CD4-positive, alpha-beta T cell (primary cell): ENCODE data around the gene SETD3. TPM values are rescaled to one million over a fixed set of nuclear protein-coding genes. Genes with fewer than 3 reads are reported as not detected.
A peak's percentile ranks its signal among the peaks of the same experiment; 100 is the strongest.

Experiments used
- ATAC-seq: fragments of 200-7000 bp; cut with Tn5 transposase; one replicate; pipeline ENCODE4 v1.10.0; 2022; ENCODE audit warnings: mild to moderate bottlenecking; ENCODE audit not compliant: poor library complexity
- CTCF ChIA-PET: fragments of 350-600 bp; sonication (Branson Sonifier 250); formaldehyde crosslinking; loops from one replicate; lab custom pipeline; 2021; ENCODE audit warnings: antibody characterized with exemption, inconsistent platforms; lab: Charles Lee
- POLR2A ChIA-PET: fragments of 350-600 bp; sonication (Branson Sonifier 250); formaldehyde crosslinking; loops from one replicate; lab custom pipeline; 2021; ENCODE audit warnings: antibody characterized with exemption, inconsistent platforms; lab: Charles Lee
- DNase-seq, 14 experiments: peaks; one replicate each; pipeline ENCODE4 v3.0.0-alpha.2; 2013 to 2020; ENCODE audit warnings: mixed read lengths in 2 of 14
- H3K27ac ChIP-seq, 2 donors: one replicate each; pipeline versions ENCODE4 v1.5.1 to v1.7.0; 2013; ENCODE audit warnings: low read length in 2 of 2, low read depth in 1 of 2, mild to moderate bottlenecking in 1 of 2
- H3K27me3 ChIP-seq, 2 experiments: 1 replicate in 1 of 2; 2 replicates in 1 of 2; pipeline versions ENCODE4 v1.6.1 to v1.7.0; 2013; ENCODE audit warnings: low read length in 2 of 2, control low read depth in 1 of 2, mild to moderate bottlenecking in 1 of 2, moderate library complexity in 1 of 2; ENCODE audit not compliant: insufficient read depth in 2 of 2, control insufficient read depth in 1 of 2
- H3K36me3 ChIP-seq: one replicate; pipeline ENCODE4 v1.6.1; 2013; ENCODE audit warnings: low read length, control low read depth; ENCODE audit not compliant: insufficient read depth
- H3K4me1 ChIP-seq: one replicate; pipeline ENCODE4 v1.6.1; 2013; ENCODE audit warnings: low read length, control low read depth; ENCODE audit not compliant: insufficient read depth
- H3K4me3 ChIP-seq: one replicate; pipeline ENCODE4 v1.5.1; 2013; ENCODE audit warnings: mild to moderate bottlenecking, low read length, moderate library complexity
- H3K9me3 ChIP-seq, 2 experiments: 1 replicate in 1 of 2; 2 replicates in 1 of 2; pipeline versions ENCODE4 v1.6.1 to v1.7.0; 2013; ENCODE audit warnings: low read length in 2 of 2, mild to moderate bottlenecking in 2 of 2, control low read depth in 1 of 2, moderate library complexity in 1 of 2; ENCODE audit not compliant: control insufficient read depth in 1 of 2, insufficient read depth in 1 of 2
- H3K27ac Mint-ChIP-seq: one replicate; pipeline ENCODE4 v1.8.0; 2020; ENCODE audit warnings: mixed read lengths
- H3K27me3 Mint-ChIP-seq: one replicate; pipeline ENCODE4 v1.8.0; 2021; ENCODE audit warnings: mixed read lengths
- H3K36me3 Mint-ChIP-seq: one replicate; pipeline ENCODE4 v1.8.0; 2021; ENCODE audit warnings: low read depth, mixed read lengths
- H3K4me1 Mint-ChIP-seq: one replicate; pipeline ENCODE4 v1.8.0; 2021; ENCODE audit warnings: low read depth, mixed read lengths
- H3K4me3 Mint-ChIP-seq: one replicate; pipeline ENCODE4 v1.8.0; 2020; ENCODE audit warnings: mild to moderate bottlenecking, mixed read lengths
- H3K9me3 Mint-ChIP-seq: one replicate; pipeline ENCODE4 v1.8.0; 2020; ENCODE audit warnings: mixed read lengths
- intact Hi-C, 2 experiments: fragments of 100-400 bp; cut with DNase I in 1 of 2; cut with micrococcal nuclease in 1 of 2; formaldehyde crosslinking; loops; one replicate each; pipeline versions ENCODE4 v1.15.1 to v1.9.0; 2023 to 2025; cut with DNase I, micrococcal nuclease
- total RNA-seq, 174 experiments: library from RNA in 2 of 174; stranded (reverse) in 2 of 174; gene quantifications; one replicate each; pipeline ENCODE4 v1.2.3 and lab custom pipeline; 2021 to 2026
- TF ChIP-seq, protein P1 (sequence below): fragments of 200-600 bp; IDR thresholded peaks from one replicate; pipeline ENCODE4 v1.8.0; 2022; ENCODE audit warnings: antibody characterized with exemption, mild to moderate bottlenecking

The SETD3 gene
- total RNA-seq, 2 experiments from 2014 or later = 46.1 to 51.4 TPM

DNA sequence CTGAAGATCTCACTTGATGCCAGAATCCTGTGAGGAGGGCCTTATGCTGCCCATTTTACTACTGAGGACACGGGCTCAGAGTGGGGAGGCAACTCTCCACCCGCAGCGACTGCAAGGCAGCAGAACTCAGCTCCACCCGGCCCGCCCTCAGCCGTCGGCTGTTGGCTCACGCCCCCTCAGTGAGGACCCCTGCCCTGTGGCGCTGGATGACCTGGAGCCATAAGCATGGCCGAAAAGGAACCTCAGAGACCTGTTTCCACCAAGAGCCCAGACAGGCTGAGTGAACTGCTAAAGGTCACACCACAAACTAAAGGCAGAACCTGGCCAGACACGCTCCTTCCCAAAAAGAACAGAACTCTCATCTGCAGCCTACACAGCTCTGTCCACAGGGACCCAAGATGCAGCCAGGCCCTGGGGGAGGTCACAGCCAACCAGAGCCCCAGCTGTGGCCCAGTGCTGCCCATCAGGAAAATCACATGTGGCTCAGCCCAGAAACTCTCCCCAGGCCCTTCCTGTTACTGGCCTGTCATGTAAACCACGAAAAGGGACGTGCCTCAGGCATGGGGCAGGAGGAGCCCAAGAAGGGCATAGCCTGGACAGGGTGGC is 33.4 kb upstream of the SETD3 start:
- ChIA-PET POLR2A (no interaction called here), CTCF (no interaction called here)
- peaks cover 34% of the 10 kb centered on the region for H3K36me3 Mint-ChIP-seq
- H3K27ac Mint-ChIP-seq = no peak overlapping the region
- H3K27me3 Mint-ChIP-seq = no peaks in the 10 kb centered on the region
- Histone ChIP-seq H3K27me3 (no peaks in the 10 kb centered on the region), H3K36me3 (peaks cover 40% of the 10 kb centered on the region), H3K27ac (no peak overlapping the region), H3K4me3 (no peak overlapping the region), H3K9me3 (no peaks in the 10 kb centered on the region), H3K4me1 (peaks cover 8% of the 10 kb centered on the region)
- no peak overlapping the region for H3K4me3 Mint-ChIP-seq
- DNase-seq = peak in 2 of 14 experiments; percentile 5 to 21
- intact Hi-C loops = no loop called here
- H3K9me3 Mint-ChIP-seq = no peaks in the 10 kb centered on the region
- TF ChIP-seq, protein P1, sequence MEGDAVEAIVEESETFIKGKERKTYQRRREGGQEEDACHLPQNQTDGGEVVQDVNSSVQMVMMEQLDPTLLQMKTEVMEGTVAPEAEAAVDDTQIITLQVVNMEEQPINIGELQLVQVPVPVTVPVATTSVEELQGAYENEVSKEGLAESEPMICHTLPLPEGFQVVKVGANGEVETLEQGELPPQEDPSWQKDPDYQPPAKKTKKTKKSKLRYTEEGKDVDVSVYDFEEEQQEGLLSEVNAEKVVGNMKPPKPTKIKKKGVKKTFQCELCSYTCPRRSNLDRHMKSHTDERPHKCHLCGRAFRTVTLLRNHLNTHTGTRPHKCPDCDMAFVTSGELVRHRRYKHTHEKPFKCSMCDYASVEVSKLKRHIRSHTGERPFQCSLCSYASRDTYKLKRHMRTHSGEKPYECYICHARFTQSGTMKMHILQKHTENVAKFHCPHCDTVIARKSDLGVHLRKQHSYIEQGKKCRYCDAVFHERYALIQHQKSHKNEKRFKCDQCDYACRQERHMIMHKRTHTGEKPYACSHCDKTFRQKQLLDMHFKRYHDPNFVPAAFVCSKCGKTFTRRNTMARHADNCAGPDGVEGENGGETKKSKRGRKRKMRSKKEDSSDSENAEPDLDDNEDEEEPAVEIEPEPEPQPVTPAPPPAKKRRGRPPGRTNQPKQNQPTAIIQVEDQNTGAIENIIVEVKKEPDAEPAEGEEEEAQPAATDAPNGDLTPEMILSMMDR = no peak
- H3K4me1 Mint-ChIP-seq = no peaks in the 10 kb centered on the region
- no peak for ATAC-seq

DNA sequence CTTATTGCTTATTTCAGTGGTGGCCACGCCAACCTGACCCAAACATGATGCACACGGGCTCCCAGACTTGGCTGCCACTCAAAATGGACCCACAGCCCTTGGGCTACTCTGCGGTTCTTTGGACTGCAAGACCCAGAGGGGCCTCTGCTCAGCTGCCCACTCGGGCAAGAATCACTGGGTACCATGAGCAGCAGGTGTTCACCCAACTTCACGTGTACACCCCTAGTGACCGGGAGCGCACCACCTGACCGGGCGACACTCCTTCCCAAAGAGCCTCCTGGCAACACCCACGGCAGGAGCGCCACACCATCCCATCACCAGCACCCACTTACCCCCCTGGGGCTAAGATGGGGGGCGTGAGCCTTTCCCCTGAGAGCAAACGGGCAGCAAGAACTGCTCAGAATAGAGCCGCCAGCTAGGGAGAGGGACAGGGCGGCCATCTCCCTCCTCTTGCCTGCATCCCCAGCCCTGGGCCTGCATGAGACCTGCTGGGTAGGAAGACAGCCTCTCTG is 32.6 kb upstream of the SETD3 start:
- intact Hi-C loops = no loop called here
- H3K36me3 ChIP-seq = peaks cover 49% of the 10 kb centered on the region
- POLR2A ChIA-PET = interaction anchor here (0.9 kb wide), 1 partner anchor 32 kb away, joined by 3 read pairs; the partner anchor contains the start of genes CCNK and SETD3

DNA sequence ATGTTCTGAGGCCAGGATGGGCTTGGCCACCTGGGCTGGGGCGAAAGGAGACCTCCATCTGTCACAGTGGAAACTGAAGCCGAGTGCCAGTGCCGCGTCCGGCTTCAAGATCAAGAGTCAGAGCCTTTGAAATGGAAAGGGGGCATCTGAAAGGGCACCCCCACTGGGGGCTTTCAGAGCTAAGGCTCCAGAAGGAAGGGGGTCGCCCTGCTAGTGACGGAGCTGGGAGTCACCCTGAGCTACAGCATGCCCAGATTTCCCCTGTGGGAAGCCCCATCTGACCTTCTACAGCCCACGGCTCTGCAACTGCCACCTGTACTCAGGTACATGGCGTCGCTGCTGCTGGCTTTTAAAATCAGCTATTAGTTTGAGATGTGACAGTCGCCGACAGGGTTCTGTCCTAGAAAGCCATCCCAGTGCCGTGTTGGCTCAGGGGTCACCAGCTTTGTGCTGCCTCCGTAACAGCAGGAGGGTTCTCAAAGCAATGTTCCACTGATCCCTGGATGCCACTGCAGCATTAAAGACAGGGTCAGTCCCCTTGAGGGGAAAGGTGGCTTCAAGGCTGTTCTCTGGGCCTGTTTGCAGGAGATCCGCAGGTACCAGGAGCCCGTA is 32.0 kb upstream of the SETD3 start:
- Histone ChIP-seq H3K27ac (no peak overlapping the region), H3K4me3 (no peak overlapping the region), H3K27me3 (no peaks in the 10 kb centered on the region), H3K4me1 (no peaks in the 10 kb centered on the region), H3K9me3 (no peaks in the 10 kb centered on the region), H3K36me3 (peaks cover 54% of the 10 kb centered on the region)
- ChIA-PET CTCF (no interaction called here), POLR2A (interaction anchor here (0.9 kb wide), 1 partner anchor 32 kb away, joined by 3 read pairs; the partner anchor contains the start of genes CCNK and SETD3)
- peak in 2 of 14 experiments; percentile 3 to 18 for DNase-seq
- intact Hi-C loops = no loop called here
- Mint-ChIP-seq H3K36me3 (peaks cover 47% of the 10 kb centered on the region), H3K27me3 (no peaks in the 10 kb centered on the region), H3K4me1 (no peaks in the 10 kb centered on the region), H3K4me3 (no peak overlapping the region), H3K9me3 (no peaks in the 10 kb centered on the region), H3K27ac (no peak overlapping the region)
- TF ChIP-seq, protein P1 = no peak
- ATAC-seq = no peak

More for the DNA sequence above, 32.6 kb upstream of the SETD3 start:
- H3K4me1 ChIP-seq = peaks cover 2% of the 10 kb centered on the region
- no peaks in the 10 kb centered on the region for H3K4me1 Mint-ChIP-seq
- H3K27ac Mint-ChIP-seq = peak overlapping the region; percentile 17
- H3K27me3 Mint-ChIP-seq = no peaks in the 10 kb centered on the region
- no peaks in the 10 kb centered on the region for H3K27me3 ChIP-seq
- H3K4me3 Mint-ChIP-seq = no peak overlapping the region
- TF ChIP-seq, protein P1 = no peak
- H3K9me3 Mint-ChIP-seq = no peaks in the 10 kb centered on the region
- peaks cover 42% of the 10 kb centered on the region for H3K36me3 Mint-ChIP-seq
- H3K9me3 ChIP-seq = no peaks in the 10 kb centered on the region
- CTCF ChIA-PET = no interaction called here
- no peak overlapping the region for H3K27ac ChIP-seq
- no peak overlapping the region for H3K4me3 ChIP-seq
- ATAC-seq (no peak), DNase-seq (peak in 2 of 14 experiments; percentile 4 to 18)
